ENCODE results near the gene KIZ. TPM values are rescaled to one million over a fixed set of nuclear protein-coding genes. Genes with fewer than 3 reads are reported as not detected.

Gene KIZ
- total and polyA plus RNA-seq, 3 donors from 2014 or later, result 41.4 to 76.7 (median 73.3) TPM

- Histone ChIP-seq H3K27me3 (no peaks in the 10 kb centered on the region), H3K27ac (no peak overlapping the region), H3K36me3 (ENCODE audit: low read depth, missing control alignments) (no peaks in the 10 kb centered on the region), H3K4me3 (no peak overlapping the region), H3K9me3 (no peaks in the 10 kb centered on the region), H3K4me1 (peaks cover 10% of the 10 kb centered on the region)
- WGBS, 2 donors, result 7 to 8% methylated on average over 11 to 16 of the region's 16 CpGs
- DNase-seq, result no peak
- intact Hi-C loops (cut with DNase I; ENCODE audit: low total_unique reads), result no loop called here
- TF ChIP-seq, protein P1, sequence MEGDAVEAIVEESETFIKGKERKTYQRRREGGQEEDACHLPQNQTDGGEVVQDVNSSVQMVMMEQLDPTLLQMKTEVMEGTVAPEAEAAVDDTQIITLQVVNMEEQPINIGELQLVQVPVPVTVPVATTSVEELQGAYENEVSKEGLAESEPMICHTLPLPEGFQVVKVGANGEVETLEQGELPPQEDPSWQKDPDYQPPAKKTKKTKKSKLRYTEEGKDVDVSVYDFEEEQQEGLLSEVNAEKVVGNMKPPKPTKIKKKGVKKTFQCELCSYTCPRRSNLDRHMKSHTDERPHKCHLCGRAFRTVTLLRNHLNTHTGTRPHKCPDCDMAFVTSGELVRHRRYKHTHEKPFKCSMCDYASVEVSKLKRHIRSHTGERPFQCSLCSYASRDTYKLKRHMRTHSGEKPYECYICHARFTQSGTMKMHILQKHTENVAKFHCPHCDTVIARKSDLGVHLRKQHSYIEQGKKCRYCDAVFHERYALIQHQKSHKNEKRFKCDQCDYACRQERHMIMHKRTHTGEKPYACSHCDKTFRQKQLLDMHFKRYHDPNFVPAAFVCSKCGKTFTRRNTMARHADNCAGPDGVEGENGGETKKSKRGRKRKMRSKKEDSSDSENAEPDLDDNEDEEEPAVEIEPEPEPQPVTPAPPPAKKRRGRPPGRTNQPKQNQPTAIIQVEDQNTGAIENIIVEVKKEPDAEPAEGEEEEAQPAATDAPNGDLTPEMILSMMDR (IDR thresholded peaks at IDR 0.05), result no peak
- TF ChIP-seq POLR2A (IDR thresholded peaks at IDR 0.05), result no peak
Measured at GRCh38 chr20:21104921-21105320, 21.0 kb upstream of the KIZ start.

- intact Hi-C loops (cut with DNase I; ENCODE audit: low total_unique reads), result no loop called here
- no peak overlapping the region for H3K27ac ChIP-seq
- no peaks in the 10 kb centered on the region for H3K27me3 ChIP-seq
- TF ChIP-seq POLR2A (IDR thresholded peaks at IDR 0.05), result no peak
- TF ChIP-seq, protein P1 (IDR thresholded peaks at IDR 0.05), result no peak
- no peak for DNase-seq
- 2 to 11% methylated on average over 8 to 50 of the region's 50 CpGs for WGBS, 2 donors
- H3K4me1 ChIP-seq, result peaks cover 10% of the 10 kb centered on the region
- H3K4me3 ChIP-seq, result peak overlapping the region; percentile 8 to 15
- H3K9me3 ChIP-seq, result no peaks in the 10 kb centered on the region
- H3K36me3 ChIP-seq (ENCODE audit: low read depth, missing control alignments), result no peaks in the 10 kb centered on the region
Measured at GRCh38 chr20:21105429-21106170, 20.3 kb upstream of the KIZ start.

- Histone ChIP-seq H3K36me3 (ENCODE audit: low read depth, missing control alignments) (no peaks in the 10 kb centered on the region), H3K27me3 (no peaks in the 10 kb centered on the region), H3K9me3 (no peaks in the 10 kb centered on the region), H3K4me3 (peak within 1 kb of the TSS; percentile 8 to 15), H3K27ac (no peak within 1 kb of the TSS), H3K4me1 (peaks cover 6% of the 10 kb centered on the region)
- DNase-seq, result no peak
- 7 to 9% methylated on average over 34 to 43 of the region's 43 CpGs for WGBS, 2 donors
- intact Hi-C loops (cut with DNase I; ENCODE audit: low total_unique reads), result no loop called here
- TF ChIP-seq POLR2A (IDR thresholded peaks at IDR 0.05), result no peak
- TF ChIP-seq, protein P1 (IDR thresholded peaks at IDR 0.05), result no peak
Measured at GRCh38 chr20:21106171-21107017, 19.5 kb upstream of the KIZ start, which contains the start of gene LINC00237. LINC00237 (minus strand) TSS chr20:21106358.

GRCh38 chr20:21109144-21109543 lies 16.7 kb upstream of the KIZ start:
- H3K4me1 ChIP-seq, result no peaks in the 10 kb centered on the region
- H3K27ac ChIP-seq, result no peak overlapping the region
- no peak for TF ChIP-seq POLR2A (IDR thresholded peaks at IDR 0.05)
- TF ChIP-seq, protein P1 (IDR thresholded peaks at IDR 0.05), result no peak
- no peaks in the 10 kb centered on the region for H3K9me3 ChIP-seq
- intact Hi-C loops (cut with DNase I; ENCODE audit: low total_unique reads), result no loop called here
- no peaks in the 10 kb centered on the region for H3K36me3 ChIP-seq (ENCODE audit: low read depth, missing control alignments)
- H3K4me3 ChIP-seq, result no peak overlapping the region
- WGBS, 2 donors, result 94 to 100% methylated on average over 2 of the region's 2 CpGs
- no peaks in the 10 kb centered on the region for H3K27me3 ChIP-seq
- DNase-seq, result no peak
